Coronary artery (tissue), 2 donors: ENCODE measurements around the gene LSM14A.

ENCODE experiments used
- DNase-seq: peaks from one replicate; pipeline ENCODE4 v3.0.0-alpha.2; 2017; ENCODE audit warnings: low spot score
- H3K27ac ChIP-seq, 2 donors: fragments of 200-600 bp; sonication (generic); one replicate each; pipeline ENCODE4 v1.5.1; 2016 to 2019
- H3K4me3 ChIP-seq: fragments of 200-600 bp; sonication (generic); 2 replicates; pipeline ENCODE4 v1.5.1; 2016; ENCODE audit warnings: mild to moderate bottlenecking, moderate library complexity
- CTCF ChIP-seq: fragments of 200-600 bp; sonication (generic); IDR thresholded peaks from one replicate; pipeline ENCODE4 v1.5.1; 2019; ENCODE audit warnings: antibody characterized with exemption

Gene LSM14A

GRCh38 chr19:34254698-34255432 lies 82.6 kb downstream of the LSM14A start:
- H3K4me3 ChIP-seq = peak overlapping the region; percentile 91
- TF ChIP-seq CTCF = no peak
- peak overlapping the region; percentile 94 to 100 for H3K27ac ChIP-seq
- DNase-seq = peak; percentile 75

- H3K4me3 ChIP-seq = peak overlapping the region; percentile 91
- no peak for DNase-seq
- no peak for TF ChIP-seq CTCF
- peak overlapping the region; percentile 94 to 100 for H3K27ac ChIP-seq
Observed at GRCh38 chr19:34255546-34255945, 83.2 kb downstream of the LSM14A start.

- no peak for DNase-seq
- no peak overlapping the region for H3K4me3 ChIP-seq
- H3K27ac ChIP-seq = no peak overlapping the region
- no peak for TF ChIP-seq CTCF
Observed at GRCh38 chr19:34256835-34257558, 84.7 kb downstream of the LSM14A start.

- H3K27ac ChIP-seq = no peak overlapping the region
- no peak for TF ChIP-seq CTCF
- no peak overlapping the region for H3K4me3 ChIP-seq
- no peak for DNase-seq
Observed at GRCh38 chr19:34257559-34257924, 85.2 kb downstream of the LSM14A start.

- no peak for TF ChIP-seq CTCF
- no peak overlapping the region for H3K27ac ChIP-seq
- H3K4me3 ChIP-seq = no peak overlapping the region
- DNase-seq = no peak
Observed at GRCh38 chr19:34259367-34260095, 87.2 kb downstream of the LSM14A start.

- no peak for TF ChIP-seq CTCF
- H3K27ac ChIP-seq = peak overlapping the region in 1 of 2 donors; percentile 61
- DNase-seq = no peak
- peak overlapping the region; percentile 50 for H3K4me3 ChIP-seq
Observed at GRCh38 chr19:34260771-34261173, 88.5 kb downstream of the LSM14A start.
